Cerebellar nuclear complex (tissue), 1 donor: ENCODE results near the gene RPS19BP1.

Source experiments
- DNase-seq, 2 experiments: peaks; one replicate each; lab custom pipeline; 2025; lab: John Stamatoyannopoulos, UW

Gene RPS19BP1

DNA sequence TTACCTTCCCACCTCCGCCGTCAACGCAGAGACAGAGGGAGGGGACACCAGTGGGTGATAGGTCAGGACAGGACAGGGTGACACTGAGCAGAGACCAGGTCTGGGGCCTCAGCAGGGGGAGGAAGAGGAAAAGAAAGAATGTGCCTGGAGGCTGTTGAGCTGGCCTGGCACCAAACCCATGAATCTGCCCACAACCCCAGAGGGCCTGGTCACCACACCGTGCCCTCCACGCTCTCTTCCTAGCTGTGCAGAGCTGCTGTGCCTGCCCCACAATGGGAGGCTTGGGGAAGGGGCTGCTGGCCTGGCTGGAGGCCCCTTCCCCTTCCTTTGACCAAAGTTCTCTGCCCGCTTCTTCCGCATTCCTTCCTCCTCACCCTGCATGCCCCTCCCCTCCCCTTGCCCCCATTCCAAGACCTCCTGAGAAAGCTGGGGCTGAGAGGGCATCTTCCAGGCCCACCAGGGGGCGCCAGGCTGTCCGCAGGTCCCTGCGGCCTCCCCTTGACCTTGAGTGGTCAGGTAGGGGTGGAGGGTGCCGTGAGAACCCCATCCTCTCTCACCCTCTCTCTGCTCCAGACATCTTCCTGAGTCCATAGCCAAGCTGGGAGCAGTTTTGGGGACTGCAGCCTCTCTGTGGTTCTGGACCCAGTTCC, 27.0 kb upstream of the RPS19BP1 start:
- no peak for DNase-seq

DNA sequence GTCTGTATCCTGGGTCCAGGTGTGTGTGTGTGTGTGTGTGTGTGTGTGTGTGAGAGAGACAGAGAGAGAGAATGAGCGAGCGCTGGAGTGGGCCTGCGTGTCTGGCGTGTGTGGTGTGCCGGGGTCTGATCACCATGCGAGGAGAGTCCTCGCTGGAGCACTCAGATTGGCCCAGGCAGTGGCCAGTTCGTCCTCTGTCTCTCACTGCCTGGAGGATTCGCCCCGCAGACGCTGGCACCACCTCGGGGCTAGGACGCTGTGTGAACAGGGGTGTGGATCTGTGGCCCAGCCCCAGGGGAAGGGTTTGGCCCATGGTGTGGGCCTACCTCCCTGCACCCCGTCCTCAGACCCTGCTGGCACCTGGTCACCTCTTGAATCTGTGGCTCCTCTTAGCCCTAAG, 26.4 kb upstream of the RPS19BP1 start:
- no peak for DNase-seq

DNA sequence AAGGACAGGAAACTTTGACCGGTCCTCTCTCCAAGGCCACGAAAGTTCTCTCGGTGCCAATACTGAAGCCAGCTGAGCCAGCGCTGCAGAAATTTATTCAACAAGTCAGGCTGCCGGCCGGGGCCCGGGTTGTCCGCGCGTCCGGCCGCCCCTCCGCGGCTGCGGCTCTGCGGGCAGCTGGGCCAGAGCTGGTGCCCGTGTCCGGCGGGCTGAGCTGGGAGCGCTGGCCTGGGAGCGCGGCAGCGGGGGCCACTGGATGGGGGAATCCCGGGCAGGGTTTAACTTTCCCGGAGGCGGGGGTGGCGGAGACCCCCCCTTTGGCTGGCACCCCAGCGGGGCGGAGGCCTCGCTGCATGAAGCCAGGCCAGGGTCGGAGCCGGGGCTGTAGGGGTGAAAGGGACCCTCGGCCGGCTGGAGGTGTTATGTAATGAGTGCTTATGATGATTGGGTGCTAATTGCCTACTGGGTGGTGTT, 25.7 kb upstream of the RPS19BP1 start:
- DNase-seq = no peak

DNA sequence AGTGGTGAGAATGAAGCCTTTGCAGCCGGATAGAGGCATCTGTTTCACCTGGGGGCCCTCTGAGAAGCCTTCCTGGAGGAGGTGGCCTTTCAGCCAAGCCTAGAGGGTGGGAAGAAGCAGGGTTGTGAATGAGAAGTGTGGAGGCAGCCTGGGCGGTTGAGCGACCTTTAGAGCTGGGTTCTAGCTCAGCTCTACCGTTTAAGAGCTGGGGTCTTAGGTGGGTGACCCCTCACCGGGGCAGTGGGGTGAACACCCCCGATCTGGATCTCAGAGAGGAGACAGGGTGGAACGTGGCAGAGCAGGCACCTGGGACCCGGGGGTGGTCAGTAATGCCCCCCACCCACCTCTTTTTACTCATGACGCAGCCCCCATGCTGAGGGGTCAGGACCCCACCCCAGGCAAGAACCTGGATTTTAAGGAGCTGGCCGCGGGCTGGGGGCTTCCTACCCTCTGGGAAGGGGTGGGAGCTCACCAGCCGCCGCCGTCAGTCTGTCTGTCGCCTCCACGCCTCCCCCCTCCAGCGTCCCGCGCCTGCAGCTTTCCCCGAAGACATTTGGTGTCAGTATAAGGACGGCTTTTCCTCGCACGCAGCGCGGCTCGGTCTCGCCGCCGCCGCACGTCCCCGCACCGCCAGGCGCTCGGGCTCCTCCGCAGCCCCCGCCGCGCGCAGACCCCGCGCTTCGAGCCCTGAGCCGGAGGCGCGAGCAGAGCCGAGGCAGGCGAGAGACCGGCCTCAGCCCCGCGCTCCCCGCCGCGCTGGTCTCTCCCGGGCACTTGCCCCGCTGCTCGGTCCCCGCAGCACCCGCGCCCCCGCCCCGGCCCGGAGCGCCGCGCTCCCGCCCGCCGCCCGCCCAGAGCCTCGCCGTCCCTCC, 24.7 kb upstream of the RPS19BP1 start:
- no peak for DNase-seq

DNA sequence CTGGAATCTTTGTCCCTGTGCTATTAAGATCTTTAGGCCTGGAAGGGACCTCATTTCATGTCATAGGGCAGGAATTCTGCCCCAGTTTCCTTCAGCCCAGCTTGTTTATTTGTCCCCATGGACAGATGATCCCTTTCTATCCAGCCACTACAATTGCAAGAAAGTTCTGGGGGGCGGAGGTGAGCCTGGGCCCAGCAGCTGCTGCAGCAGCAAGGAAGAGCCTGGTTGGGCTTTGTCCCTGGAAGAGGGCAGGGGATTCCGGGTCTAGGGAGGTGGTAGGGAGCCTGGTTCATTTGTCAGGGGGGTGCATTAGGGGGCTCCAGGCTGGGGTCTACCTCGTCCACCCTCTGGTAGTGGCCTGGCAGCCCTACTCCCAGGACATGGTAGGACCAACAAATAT, 21.6 kb upstream of the RPS19BP1 start:
- no peak for DNase-seq

DNA sequence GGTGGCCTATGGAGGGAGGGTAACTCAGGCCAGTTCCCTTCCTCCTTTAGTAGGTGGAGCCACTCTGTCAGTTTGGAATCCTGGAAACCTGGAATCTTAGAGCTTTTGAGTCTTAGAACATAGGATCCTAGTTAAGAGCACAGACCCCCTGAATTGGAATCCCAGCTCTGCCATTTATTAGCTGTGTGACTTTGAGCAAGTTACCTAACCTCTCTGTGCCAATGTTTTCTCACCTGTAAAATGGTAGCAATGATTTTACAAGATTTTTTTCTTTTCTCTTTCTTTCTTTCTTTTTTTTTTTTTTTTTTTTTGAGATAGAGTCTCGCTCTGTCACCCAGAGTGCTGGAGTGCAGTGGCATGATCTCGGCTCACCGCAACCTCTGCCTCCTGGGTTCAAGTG, 20.9 kb upstream of the RPS19BP1 start:
- no peak for DNase-seq

DNA sequence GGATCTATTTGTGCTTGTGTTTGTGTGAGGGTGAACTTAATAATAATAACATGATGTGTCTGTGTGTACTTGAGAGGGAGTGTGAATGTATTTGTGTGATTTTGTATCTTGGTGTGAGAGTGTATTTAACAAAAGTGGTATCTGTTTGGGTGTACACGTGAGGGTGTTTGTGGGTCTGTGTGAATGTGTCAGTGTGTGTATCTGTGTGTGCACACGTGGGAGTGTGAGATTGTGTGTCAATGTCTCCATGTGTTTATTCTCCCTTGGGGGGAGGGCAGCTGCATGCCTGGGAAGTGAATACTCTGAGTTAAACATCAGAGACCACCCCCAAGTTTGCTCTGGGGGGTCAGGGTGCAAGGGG, 15.0 kb upstream of the RPS19BP1 start:
- DNase-seq = no peak

DNA sequence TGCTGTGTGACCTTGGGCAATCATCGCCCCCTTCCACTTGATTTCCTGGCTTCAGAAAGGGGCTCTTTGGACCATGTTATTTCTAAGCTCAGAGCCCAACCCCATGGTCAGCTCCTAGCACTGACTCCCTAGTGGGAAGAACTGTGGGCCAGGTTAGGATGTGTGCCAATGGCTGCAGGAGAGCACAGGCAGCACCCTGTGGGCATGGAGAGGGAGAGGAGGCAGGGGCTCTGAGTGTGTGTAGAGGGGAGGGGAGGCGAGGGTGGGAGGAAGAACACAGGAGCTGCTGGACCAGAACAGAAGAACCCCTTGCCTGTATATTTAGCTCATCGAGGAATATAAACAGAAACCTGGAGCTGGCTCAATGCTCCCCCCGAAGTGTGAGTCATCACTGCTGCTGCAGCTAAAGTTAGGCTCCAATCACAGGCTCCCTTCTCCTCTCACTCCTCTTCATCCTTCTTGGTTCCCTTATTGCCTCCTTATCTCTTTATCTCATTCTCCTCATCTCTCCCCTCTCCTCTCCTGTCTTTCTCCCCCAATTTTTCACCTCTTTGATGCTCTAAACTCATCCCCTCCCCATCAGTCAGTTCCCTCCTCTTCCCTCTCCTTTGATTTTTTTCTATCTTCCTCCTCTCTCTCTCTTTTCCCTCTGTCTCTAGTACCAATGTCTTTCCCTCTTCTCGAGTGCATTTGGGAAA, 14.5 kb upstream of the RPS19BP1 start:
- DNase-seq = peak in 1 of 2 experiments; percentile 58

DNA sequence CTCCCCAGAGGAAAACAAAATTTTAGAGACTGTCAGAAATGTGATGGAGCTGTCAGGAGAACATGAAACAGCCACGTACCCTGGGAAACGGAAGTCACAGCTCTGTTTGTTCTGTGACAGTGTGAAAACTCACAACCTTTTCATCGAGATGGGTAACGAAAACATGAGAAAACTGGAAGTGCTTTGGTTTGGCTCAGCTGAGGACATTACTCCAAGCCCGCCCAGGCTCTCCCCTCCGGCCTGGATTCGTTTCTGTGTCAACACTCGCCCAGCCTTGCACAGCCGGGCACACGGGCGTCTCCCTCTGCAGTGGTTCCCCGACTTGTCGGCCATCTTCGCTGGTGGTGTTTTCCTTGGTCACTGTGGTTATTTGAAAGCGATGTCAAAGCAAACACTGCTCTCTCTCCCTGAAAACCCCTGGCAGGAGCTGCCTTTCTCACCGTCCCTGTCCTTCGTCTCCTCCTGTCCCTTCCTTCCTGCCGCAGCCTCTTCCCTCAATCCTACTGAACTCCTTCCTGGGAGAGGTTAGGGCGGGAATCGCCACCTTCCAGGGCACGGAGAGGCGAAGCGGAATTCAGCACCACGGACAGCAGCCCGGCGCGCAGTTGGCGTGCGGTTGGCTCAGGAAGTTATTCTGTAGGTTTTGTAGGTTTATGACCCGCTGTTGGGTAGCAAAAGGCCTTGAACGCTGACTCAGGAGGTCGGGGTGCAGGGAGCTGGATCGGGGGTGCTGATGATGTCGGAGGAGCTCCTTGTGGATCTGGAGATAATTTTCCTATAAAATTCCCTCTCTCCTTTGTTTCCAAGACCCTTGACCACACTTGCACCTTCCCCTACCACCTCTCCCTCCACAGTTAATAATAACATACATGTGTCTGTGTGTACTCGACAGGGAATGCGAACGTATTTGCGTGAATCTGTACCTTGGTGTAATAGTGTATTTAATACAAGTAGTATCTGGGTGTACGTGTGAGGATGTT, 13.1 kb upstream of the RPS19BP1 start:
- no peak for DNase-seq

DNA sequence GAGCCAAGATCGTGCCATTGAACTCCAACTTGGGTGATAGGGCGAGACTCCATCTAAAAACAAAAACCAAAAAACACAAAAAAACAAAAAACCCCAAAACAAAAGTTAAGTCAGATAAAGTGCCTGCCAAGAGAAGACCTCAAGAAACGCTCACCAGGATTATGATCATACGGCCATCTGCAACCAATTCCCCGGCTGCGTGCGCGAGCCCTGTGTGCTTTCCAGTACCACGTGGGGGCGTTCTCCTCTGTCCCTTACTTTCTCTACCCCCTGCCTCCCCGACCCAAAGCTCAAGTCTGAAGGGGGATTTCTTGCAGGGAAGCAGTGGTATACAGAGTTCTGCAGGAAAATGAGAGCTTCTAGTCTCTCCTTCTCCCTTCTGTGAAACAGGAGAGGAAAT, 10.5 kb upstream of the RPS19BP1 start:
- DNase-seq = no peak

DNA sequence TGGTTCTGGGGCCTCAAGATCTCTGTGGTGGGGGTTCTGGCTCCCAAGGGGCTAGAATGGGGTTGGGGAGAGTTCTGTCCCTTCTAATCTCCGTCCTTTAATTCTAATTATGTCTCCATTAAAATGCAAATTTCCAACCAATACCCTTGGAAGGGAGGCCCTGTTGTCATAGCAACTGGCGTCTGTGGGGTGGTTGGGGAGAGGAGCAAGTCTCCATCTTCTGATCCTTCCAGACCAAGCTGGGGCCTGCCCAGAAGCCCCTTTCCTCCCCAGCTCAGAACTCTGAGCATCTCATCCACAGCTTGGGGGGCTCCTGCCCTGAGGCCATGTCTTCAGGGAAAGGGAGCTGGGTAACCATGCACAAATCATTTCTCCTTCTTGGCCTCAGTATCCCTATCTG, 5.4 kb upstream of the RPS19BP1 start:
- no peak for DNase-seq

DNA sequence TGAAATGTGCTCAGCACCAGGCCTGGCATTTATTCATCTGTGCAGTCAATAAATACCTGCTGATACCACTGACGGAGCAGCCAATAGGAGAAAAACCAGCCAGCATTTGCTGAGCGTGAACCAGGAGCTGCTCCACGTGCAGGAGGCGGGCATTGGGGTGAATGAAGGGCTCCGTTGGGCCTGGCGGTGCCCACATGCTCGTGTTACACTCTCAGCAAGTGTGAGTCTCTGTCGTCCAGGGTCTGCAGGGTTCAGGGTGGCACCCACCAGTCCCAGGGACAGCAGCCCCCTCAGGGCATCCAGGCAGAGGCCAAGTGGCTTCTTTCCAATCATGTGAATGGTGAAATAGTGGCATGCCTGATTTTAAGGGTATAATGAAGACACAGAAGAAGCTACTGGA, 4.2 kb upstream of the RPS19BP1 start:
- DNase-seq = no peak

DNA sequence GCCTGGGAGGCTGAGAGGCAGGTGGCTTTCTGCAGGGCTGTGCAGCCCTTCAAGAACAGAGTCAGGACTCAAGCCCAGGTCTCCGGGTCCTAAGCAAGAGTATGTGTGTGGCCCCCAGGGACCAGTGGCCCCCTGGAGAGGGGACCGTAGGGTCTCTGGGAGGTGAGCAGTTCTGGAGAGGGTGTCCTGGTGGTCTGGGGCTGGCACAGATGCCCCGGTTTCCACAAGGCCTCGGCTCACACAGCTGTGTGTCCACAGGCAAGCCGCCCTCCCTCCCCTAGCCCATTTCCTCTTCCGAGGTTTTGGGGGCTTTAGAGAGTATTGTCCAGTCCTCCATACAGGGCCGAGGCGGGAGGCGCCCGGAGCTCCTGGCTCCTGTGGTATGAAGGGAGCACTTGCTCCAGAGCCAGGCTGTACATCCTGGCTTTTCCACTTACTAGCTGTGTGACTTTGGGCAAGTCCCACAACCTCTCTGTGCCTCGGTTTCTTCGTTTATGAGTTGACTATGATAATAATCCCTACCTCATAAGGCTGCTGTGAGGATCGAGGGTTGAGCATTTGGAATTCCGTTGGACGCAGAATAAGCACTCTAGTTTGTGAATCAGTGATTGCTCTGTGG, 3.4 kb upstream of the RPS19BP1 start:
- no peak for DNase-seq

DNA sequence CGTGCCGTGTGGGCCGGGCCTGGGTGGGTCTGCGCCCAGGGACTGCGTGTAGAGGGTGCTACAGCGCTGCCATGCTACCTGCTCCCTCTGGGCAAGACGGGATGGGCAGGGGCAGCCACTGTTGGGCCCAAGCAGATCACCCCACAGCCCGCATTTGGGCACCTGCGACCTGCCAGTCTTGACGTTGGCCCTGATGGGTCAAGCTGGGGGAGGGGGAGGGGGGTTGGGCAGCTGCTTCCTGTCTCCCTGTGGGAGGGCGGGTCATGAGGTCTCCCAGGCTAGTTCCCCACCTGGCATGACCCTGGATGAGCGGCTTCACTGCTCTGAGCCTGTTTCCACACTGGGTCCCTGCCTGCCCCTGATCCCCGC, 2.8 kb upstream of the RPS19BP1 start:
- DNase-seq = no peak

DNA sequence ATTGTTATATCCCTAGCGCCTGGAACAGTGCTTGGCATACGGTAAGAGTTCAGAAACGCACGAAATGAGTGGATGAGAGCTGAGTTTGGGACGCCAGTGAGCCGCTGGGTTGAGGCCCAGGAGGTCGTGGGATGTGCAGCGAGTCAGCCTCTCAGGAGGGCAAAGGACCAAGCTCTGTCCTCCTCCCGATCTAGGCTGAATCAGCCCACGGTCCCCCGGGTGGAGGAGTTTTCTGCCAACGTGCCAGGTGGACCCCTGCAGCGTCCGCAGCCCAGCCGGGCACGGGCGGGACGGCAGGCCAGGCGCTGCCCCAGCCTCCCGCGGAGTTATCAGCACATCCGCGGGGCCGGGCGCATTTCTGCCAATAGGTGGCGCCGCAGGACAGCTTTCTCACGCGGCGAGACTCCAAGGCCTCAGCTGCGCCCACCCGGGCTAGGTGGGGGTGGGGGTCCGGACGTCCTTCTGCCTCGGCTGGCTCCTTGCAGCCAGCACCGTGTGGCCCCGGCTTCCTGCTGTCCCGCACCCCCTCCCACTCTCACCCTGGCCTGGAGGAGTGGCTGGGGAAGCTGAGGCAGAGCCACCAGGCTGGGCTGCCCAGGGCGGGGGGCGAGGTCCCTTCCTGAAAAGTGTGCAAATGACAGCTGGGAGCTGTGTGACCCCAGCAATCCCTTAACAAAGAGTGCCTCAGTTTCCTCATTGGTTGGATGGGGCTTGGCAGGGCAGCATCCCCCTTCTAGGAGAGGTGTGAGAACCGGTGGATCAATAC, 2.2 kb upstream of the RPS19BP1 start:
- peak in 1 of 2 experiments; percentile 46 for DNase-seq

DNA sequence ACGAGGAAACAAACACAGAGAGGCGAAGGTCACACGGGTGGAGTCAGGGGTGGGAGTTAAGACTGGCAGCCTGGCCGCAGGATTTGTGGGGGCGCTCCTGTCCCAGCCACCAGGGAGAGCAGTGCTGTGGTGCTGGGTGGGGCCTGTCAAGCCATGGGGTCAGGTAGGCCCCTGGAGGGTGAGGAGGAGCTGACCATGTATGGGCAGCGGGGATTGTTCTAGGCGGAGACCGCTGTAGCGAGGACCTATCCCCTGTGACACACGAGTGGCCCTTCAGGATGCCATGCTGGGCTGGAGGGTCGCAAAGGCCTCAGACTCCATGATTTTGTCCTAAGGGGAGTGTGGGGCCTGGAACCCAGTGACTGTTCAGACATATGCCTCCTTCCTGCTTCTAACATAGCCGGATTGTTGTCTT, 1.6 kb upstream of the RPS19BP1 start:
- no peak for DNase-seq

DNA sequence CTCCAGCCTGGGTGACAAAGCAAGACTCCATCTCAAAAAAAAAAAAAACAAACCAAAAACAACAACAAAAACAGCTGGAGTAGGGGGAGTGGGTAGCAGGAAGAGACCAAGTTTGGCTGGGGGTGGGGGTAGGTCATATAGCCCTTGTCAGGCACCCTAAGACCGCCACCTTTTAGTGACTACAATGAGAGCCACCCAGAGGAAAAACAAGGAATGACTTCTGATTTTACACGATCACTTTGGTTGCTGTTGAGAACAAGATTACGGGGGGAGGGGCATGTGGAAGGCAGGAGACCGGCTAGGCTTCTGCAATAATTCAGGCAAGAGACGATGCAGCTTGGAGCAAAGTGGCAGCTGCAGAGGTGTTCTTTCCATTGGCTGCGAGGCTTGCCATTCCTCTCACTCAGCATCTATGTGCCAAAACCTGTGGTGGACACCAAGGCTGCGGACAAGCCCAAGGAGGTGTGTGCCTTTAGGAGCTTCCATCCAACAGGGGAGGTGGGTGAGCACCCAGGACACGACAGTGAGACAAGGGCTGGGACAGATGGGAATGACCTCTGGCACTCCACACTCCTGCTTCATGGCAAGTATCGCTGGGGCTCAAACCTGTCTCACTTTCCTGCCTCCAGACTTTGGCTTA, 1.7 kb downstream of the RPS19BP1 start:
- DNase-seq = peak in 1 of 2 experiments; percentile 10

DNA sequence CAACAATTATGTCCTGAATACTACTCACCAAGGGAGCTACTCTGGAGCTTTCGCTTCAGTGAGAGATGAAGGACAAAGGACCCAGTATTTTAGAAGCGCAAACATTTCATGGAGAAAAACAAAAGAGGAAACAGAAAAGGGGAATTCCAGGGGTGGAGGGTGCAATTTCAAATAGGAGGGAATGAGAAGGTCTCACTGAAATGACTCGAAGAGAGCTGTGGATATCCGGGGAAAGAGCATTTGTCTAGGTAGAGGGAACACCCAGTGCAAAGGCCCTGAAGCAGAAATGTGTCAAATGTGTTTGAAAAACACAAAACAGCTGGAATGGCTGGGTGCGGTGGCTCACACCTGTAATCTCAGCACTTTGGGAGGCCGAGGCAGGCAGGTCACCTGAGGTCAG, 2.4 kb downstream of the RPS19BP1 start:
- no peak for DNase-seq

DNA sequence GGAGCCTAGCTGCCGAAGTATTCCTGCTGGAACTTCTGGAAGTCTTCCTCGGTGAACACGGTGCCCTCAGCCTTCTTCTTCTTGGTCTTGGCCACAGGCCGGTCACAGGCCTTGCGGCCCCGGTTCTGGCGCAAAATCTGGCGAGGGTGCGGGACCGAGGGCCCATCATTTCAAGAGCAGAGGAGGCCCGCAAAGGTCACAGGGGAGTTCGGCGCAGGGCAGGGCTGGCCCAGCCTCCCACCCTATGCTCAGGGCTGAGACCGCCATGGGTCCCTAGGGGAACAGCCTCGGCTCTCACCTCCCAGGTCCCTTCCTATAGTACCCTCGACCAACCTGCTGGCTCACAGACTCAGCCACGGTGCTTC, 3.1 kb downstream of the RPS19BP1 start:
- DNase-seq = no peak
